ENCODE data around the gene NLRP12.
"Not testable (repeated sequence)": the region's sequence is repeated elsewhere in the genome, so short reads cannot be mapped to it uniquely, and the experiment has no call there.

NLRP12 gene

GRCh38 chr19:53824134-53824611, at the start of gene NLRP12:
Gene NLRP12, minus strand, starts transcription at chr19:53824314. Its CDS starts 140 bp downstream, at chr19:53824174.
- no peak for DNase-seq

- DNase-seq = no peak
Observed at GRCh38 chr19:53872762-53873161, 48.6 kb upstream of the NLRP12 start.

DNA sequence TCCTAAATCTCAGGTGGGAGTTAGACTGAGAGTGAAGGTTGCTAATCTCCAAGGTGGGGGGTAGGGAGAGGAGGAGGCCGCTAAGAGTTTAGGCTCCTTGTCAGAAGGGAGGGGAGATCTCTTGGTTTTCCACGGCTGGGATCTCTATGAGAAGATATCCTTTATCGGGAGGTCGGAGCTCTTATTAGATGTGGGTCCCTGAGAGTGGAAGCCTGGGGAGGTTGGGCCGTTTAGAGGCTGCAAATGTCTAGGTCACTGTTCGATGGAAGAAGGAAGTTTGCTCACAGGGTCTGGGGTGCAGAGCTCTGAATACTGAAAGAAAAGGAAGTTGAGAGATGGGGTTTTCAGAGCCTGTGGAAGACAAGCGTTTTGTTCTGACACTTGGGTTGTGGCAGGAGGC, 47.3 kb upstream of the NLRP12 start:
- DNase-seq = no peak

GRCh38 chr19:53870485-53870844, 46.4 kb upstream of the NLRP12 start:
- no peak for DNase-seq

DNA sequence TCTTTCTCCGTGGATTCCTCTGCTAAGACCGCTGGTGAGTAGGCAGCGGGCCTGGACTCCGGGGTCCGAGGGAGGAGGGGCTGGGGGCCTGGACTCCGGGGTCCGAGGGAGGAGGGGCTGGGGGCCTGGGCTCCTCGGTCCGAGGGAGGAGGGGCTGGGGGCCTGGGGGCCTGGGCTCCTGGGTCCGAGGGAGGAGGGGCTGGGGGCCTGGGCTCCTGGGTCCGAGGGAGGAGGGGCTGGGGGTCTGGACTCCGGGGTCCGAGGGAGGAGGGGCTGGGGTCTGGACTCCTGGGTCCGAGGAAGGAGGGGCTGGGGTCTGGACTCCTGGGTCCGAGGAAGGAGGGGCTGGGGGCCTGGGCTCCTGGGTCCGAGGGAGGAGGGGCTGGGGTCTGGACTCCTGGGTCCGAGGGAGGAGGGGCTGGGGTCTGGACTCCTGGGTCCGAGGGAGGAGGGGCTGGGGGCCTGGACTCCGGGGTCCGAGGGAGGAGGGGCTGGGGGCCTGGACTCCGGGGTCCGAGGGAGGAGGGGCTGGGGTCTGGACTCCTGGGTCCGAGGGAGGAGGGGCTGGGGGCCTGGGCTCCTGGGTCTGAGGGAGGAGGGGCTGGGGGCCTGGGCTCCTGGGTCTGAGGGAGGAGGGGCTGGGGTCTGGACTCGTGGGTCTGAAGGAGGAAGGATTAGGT, 45.8 kb upstream of the NLRP12 start:
- not testable (repeated sequence) for DNase-seq

GRCh38 chr19:53868892-53869804, 45.0 kb upstream of the NLRP12 start:
- DNase-seq = peak; percentile 66

- DNase-seq = no peak
Observed at GRCh38 chr19:53868091-53868891, 44.2 kb upstream of the NLRP12 start.

DNA sequence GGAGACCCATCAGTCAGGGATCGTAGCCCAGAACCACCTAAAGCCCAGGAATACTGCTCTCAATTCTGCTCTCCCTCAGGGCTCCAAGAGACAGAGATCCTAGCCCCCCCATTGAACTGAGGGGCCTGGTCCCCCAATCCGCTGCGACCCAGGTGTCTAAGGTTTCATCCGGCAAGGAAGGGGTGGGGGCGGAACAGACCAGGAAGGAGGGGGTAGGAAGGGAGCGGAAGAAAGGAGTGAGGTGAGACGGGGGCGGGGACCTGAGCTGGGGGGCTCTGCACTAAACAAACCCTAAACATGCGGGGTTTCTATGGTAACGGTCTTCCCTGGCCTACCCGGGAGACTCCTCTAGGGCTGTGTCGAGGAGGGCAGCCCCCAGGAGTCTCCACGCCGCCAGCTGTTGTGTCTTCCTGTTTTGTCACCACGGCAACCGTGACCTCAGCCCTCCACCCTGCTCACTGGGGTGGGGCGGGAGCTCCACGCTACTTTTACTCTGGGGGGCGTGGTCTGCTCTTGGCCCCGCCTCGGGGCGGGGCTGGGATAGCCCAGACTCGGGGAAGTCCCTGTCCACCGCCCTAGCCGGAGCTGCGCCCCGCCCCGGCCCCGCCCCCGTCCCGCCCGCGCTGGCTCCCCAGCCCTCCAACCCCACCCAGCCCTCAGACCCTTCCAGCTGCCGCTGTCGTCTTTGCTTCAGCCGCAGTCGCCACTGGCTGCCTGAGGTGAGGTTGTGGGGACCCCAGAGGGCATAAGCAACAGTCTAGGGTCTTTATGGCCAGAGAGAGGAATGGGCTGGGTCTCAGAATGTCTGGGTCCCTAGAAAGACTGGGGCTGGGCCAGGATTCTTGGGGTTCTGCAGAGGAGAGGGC, 43.3 kb upstream of the NLRP12 start, which contains the start of gene MYADM:
TSS of gene MYADM (plus strand) at position 659 of the 866 bp plus-strand sequence. CDS start 5,647 bp downstream, outside the sequence.
- DNase-seq = peak; percentile 97

GRCh38 chr19:53866865-53867224, 42.7 kb upstream of the NLRP12 start:
- DNase-seq = no peak

DNA sequence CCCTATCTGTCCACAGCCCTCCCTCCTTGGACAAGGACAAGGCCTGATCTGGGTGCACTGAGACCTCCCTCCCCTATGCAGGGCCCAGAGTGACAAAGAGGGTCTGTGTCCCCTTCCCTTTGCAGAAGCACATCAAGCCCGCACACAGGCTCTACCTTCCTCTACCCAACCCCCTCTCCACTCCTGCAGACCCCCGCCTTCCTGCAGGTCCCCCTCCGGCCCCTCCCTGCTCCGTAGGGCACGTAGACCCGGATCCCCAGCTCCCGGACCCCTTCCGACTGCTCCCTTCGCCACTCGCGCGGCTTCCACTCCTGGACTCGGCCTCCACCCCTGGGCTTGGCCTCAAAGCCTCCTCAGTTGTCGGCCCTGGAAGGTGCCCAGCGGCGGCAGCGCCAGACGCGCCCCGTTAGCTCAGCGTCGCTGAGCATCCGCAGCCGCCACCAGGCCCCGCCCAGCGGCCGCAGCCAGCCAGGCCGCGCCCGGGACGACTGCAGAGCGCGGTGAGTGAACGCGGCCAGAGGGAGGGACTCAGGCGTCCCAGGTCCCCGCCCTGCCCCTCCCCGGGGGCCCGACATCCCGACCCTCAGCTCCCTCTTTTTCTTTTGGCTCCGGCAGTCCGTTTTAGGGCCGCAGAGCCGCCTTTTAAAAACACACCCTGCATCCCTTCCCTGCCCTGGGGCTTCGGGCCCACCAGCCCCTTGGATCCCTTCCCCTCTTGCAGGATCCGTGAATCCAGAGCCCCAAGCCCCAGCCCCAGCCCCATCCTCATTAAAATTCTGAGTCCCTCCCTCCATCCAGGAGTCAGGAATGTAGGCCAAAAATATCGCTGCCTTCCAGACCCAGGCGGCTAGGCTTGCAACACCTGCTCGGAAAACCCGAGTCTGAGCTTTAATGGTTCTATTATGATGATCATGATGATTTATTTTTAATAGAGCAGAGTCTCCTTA, 42.1 kb upstream of the NLRP12 start:
- peak; percentile 69 for DNase-seq

- DNase-seq = no peak
Observed at GRCh38 chr19:53865523-53865917, 41.4 kb upstream of the NLRP12 start.

- DNase-seq = no peak
Observed at GRCh38 chr19:53864308-53864836, 40.3 kb upstream of the NLRP12 start.

DNA sequence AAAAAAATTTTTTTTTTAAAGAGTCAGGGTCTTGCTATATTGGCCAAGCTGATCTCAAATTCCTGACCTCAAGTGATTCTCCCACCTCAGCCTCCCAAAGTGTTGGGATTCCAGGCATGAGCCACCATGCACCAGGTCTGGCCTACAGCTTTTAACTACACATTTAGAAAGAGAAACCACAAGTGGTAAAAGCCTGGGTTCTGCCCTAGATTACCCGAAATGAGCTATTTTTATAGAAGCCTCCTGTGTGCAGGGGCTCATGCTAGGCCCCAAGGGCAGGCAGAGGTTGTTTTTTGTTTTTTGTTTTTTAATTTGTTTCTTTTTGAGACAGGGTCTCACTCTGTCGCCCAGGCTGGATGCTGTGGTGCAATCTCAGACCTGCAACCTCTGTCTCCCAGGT, 29.6 kb upstream of the NLRP12 start:
- DNase-seq = no peak

DNA sequence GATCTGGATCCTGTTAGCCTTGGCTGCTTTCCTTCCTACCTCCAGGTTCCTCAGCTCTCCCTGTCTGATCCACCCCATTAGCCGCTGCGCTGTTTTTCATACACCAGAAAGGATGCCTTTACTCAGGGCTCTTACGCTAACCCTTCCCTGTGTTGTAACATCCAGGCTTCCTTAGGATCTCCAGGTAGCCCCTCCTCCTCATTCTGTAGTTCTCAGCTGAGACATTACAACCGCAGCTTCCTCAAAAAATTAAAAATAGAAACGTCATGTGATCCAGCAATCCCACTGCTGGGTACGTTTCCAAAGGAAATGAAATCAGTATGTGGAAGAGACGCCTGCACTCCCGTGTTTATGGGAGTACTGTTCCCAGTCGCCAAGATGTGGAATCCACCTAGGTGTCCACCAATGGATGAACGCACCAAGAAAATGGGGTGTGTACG, 25.1 kb upstream of the NLRP12 start:
- DNase-seq = no peak

DNA sequence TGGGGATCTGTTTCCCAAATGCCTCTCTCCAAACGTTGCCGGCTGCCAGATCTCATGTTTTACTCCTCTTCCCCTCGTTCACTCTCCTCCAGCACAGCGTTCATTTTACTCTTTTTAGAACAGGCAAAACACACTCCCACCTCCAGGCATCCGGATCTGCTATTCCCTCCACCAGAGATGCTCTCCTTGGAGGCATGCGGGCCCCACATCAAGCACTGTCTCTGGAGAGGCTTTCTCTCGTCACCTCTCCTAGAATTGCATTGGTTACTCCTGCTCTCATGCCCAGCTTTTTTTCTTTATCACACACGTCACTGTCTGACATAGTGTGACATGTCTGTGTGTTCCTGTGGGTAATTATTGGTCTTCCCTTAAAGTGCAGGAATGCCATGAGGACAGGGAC, 23.4 kb upstream of the NLRP12 start:
- DNase-seq = no peak

DNA sequence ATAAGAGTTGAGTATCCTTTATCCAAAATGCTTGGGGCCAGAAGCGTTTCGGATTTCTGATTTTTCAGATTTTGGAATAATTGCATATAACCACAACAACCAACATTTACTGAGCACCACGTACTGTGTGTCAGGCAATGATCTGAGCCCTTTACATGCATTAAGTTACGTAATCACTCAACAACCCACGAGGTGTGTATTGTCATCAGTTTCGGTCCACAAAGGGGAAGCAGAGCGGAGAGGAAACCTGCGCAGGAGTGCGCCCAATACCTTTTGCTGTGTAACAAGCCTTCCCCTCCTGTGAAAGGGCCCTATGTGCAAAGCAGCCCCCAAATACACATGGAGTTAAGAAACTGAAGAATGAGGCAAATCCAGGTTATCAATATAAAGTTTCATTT, 20.7 kb upstream of the NLRP12 start:
- DNase-seq = no peak

DNA sequence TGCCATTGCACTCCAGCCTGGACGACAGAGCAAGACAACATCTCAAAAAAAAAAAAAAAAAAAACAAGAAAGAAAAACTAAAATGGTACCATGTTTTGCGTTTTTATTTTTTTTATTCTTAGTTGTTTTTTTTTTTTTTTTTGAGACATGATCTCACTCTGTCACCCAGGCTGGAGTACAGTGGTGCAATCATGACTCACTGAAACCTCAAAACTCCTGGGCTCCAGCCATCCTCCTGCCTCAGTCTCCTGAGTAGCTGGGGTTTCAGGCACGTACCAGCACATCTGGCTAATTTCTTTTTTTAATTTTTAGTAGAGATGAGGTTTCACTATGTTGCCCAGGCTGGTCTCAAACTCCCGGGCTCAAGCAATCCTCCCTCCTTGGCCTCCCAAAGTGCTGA, 16.8 kb upstream of the NLRP12 start:
- DNase-seq = not testable (repeated sequence)

- DNase-seq = not testable (repeated sequence)
Observed at GRCh38 chr19:53840241-53840640, 16.1 kb upstream of the NLRP12 start.

GRCh38 chr19:53838446-53838845, 14.3 kb upstream of the NLRP12 start:
- not testable (repeated sequence) for DNase-seq

GRCh38 chr19:53832861-53833260, 8.7 kb upstream of the NLRP12 start:
- DNase-seq = not testable (repeated sequence)

DNA sequence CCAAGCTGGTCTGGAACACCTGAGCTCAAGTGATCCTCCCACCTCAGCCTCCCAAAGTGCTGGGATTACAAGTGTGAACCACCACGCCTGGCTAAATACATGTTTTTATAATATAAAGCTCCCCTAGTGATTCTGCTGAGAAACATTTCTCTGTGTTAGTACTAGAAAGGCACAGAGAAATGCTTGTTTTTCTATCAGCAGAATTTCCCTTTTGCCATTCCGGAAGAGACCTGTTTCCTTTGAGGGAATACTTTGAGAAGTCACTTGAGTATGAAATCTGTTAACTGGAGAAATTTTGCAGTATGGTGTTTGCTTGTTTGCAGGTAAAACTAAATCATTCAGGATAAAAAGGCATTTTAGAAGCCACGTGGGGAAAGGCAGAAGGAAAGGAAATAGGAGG, 4.4 kb upstream of the NLRP12 start:
- DNase-seq = no peak
